Caco-2 (cell line): Measurements from ENCODE around the gene NAAA. TPM values are rescaled to one million over a fixed set of nuclear protein-coding genes. Genes with fewer than 3 reads are reported as not detected.
"Not testable (repeated sequence)": the region's sequence is repeated elsewhere in the genome, so short reads cannot be mapped to it uniquely, and the experiment has no call there.

Experiments
- BruUV-seq: library from RNA; stranded (reverse); fragments of 400-500 nt; replicated peaks from 2 replicates; lab custom pipeline; 2021; lab: Mats Ljungman, UMichigan
- CTCF ChIA-PET: fragments of 300-600 bp; sonication (Branson Sonifier 250); formaldehyde crosslinking; loops from one replicate; lab custom pipeline; 2022; ENCODE audit warnings: antibody characterized with exemption; lab: Charles Lee
- POLR2A ChIA-PET: fragments of 300-600 bp; sonication (Branson Sonifier 250); formaldehyde crosslinking; loops from one replicate; lab custom pipeline; 2022; ENCODE audit warnings: antibody characterized with exemption; lab: Charles Lee
- DNase-seq, 2 experiments: peaks; one replicate each; pipeline versions ENCODE4 v3.0.0 to v3.0.0-alpha.2; 2020 to 2022
- H3K27me3 ChIP-seq: replicated peaks from 2 replicates; pipeline ENCODE4 v1.6.0; 2011; ENCODE audit warnings: low read length; ENCODE audit not compliant: control insufficient read depth, insufficient read depth
- H3K36me3 ChIP-seq: 2 replicates; pipeline ENCODE4 v1.5.1; 2011; ENCODE audit warnings: low read length; ENCODE audit not compliant: control insufficient read depth, insufficient read depth
- H3K4me1 ChIP-seq: fragments of 250-450 bp; sonication (Bioruptor Pico); 2 replicates; pipeline ENCODE4 v1.5.1; 2020; ENCODE audit warnings: mild to moderate bottlenecking
- H3K4me3 ChIP-seq: 2 replicates; pipeline ENCODE4 v1.5.1; 2011; ENCODE audit warnings: low read depth, mild to moderate bottlenecking, control low read depth, low read length
- H3K9me3 ChIP-seq: fragments of 250-450 bp; sonication (Bioruptor Pico); 2 replicates; pipeline ENCODE4 v1.5.1; 2020; ENCODE audit warnings: mild to moderate bottlenecking, moderate library complexity
- H3K27ac Mint-ChIP-seq: one replicate; pipeline ENCODE4 v1.8.0; 2022; ENCODE audit warnings: mixed read lengths; ENCODE audit not compliant: unreplicated experiment
- H3K27me3 Mint-ChIP-seq: one replicate; pipeline ENCODE4 v1.8.0; 2022; ENCODE audit warnings: mixed read lengths; ENCODE audit not compliant: insufficient read depth, unreplicated experiment
- H3K36me3 Mint-ChIP-seq: one replicate; pipeline ENCODE4 v1.8.0; 2022; ENCODE audit warnings: mild to moderate bottlenecking, mixed read lengths; ENCODE audit not compliant: insufficient read depth, unreplicated experiment
- H3K4me1 Mint-ChIP-seq: one replicate; pipeline ENCODE4 v1.8.0; 2022; ENCODE audit warnings: low read depth, mixed read lengths; ENCODE audit not compliant: unreplicated experiment
- H3K4me3 Mint-ChIP-seq: one replicate; pipeline ENCODE4 v1.8.0; 2022; ENCODE audit warnings: mild to moderate bottlenecking, moderate library complexity, mixed read lengths; ENCODE audit not compliant: unreplicated experiment
- H3K9me3 Mint-ChIP-seq: one replicate; pipeline ENCODE4 v1.8.0; 2022; ENCODE audit warnings: mixed read lengths; ENCODE audit not compliant: unreplicated experiment
- intact Hi-C: fragments of 100-400 bp; cut with micrococcal nuclease; formaldehyde crosslinking; loops from one replicate; pipeline ENCODE4 v1.10.0; 2022; ENCODE audit not compliant: unreplicated experiment
- total RNA-seq: library from RNA; stranded (reverse); gene quantifications from 2 replicates; pipeline ENCODE4 v1.2.3, GENCODE V29; 2022
- TF ChIP-seq, protein P1 (sequence below), 2 experiments: fragments of 200-600 bp in 1 of 2; IDR thresholded peaks; 1 replicate in 1 of 2; 2 replicates in 1 of 2; pipeline versions ENCODE4 v1.5.1 to v1.8.0; 2011 to 2022; ENCODE audit warnings: antibody characterized with exemption in 1 of 2, control low read depth in 1 of 2, inconsistent platforms in 1 of 2, low read depth in 1 of 2, low read length in 1 of 2, mild to moderate bottlenecking in 1 of 2, moderate library complexity in 1 of 2; ENCODE audit not compliant: insufficient read depth in 1 of 2, severe bottlenecking in 1 of 2, unreplicated experiment in 1 of 2

The NAAA gene
- total RNA-seq, 1 experiment from 2014 or later = 11.8 TPM

GRCh38 chr4:75939890-75940691, 722 bp downstream of the NAAA start:
- Mint-ChIP-seq H3K27ac (peak overlapping the region; percentile 77), H3K4me3 (peak overlapping the region; percentile 94), H3K4me1 (no peaks in the 10 kb centered on the region), H3K9me3 (no peaks in the 10 kb centered on the region), H3K36me3 (peaks cover 10% of the 10 kb centered on the region), H3K27me3 (no peaks in the 10 kb centered on the region)
- intact Hi-C loops = loop anchor here (5.0 kb wide), 1 partner anchor 43 kb away; no protein-coding TSS in a partner anchor
- TSS peak; percentile 44 for BruUV-seq
- Histone ChIP-seq H3K36me3 (no peaks in the 10 kb centered on the region), H3K4me1 (0 out of 2 replicates have a peak, but pooled peaks cover 3% of the 10 kb centered on the region), H3K9me3 (no peaks in the 10 kb centered on the region), H3K27me3 (no peaks in the 10 kb centered on the region), H3K4me3 (peak overlapping the region; percentile 45)
- TF ChIP-seq, protein P1, sequence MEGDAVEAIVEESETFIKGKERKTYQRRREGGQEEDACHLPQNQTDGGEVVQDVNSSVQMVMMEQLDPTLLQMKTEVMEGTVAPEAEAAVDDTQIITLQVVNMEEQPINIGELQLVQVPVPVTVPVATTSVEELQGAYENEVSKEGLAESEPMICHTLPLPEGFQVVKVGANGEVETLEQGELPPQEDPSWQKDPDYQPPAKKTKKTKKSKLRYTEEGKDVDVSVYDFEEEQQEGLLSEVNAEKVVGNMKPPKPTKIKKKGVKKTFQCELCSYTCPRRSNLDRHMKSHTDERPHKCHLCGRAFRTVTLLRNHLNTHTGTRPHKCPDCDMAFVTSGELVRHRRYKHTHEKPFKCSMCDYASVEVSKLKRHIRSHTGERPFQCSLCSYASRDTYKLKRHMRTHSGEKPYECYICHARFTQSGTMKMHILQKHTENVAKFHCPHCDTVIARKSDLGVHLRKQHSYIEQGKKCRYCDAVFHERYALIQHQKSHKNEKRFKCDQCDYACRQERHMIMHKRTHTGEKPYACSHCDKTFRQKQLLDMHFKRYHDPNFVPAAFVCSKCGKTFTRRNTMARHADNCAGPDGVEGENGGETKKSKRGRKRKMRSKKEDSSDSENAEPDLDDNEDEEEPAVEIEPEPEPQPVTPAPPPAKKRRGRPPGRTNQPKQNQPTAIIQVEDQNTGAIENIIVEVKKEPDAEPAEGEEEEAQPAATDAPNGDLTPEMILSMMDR (IDR thresholded peaks at IDR 0.05; ENCODE audit: insufficient read depth in 1 of 2, low read depth in 1 of 2, low read length in 1 of 2, severe bottlenecking in 1 of 2, unreplicated experiment in 1 of 2) = no peak
- CTCF ChIA-PET = interaction anchor here (0.6 to 2.7 kb wide), 4 partner anchors 23 to 44 kb away, joined by 3 to 24 read pairs (median 4); no protein-coding TSS in a partner anchor
- POLR2A ChIA-PET = interaction anchor here (0.6 to 0.9 kb wide), 3 partner anchors 51 to 427 kb away, joined by 3 read pairs; partner anchors contain the start of gene SDAD1
- DNase-seq = peak; percentile 65 to 72

GRCh38 chr4:75935628-75936027, 5.2 kb downstream of the NAAA start:
- no peaks in the 10 kb centered on the region for H3K27me3 ChIP-seq
- no peaks in the 10 kb centered on the region for H3K27me3 Mint-ChIP-seq
- no peaks in the 10 kb centered on the region for H3K36me3 ChIP-seq
- 0 out of 2 replicates have a peak, but pooled peaks cover 3% of the 10 kb centered on the region for H3K4me1 ChIP-seq
- H3K4me1 Mint-ChIP-seq = no peaks in the 10 kb centered on the region
- TF ChIP-seq, protein P1 (IDR thresholded peaks at IDR 0.05; ENCODE audit: insufficient read depth in 1 of 2, low read depth in 1 of 2, low read length in 1 of 2, severe bottlenecking in 1 of 2, unreplicated experiment in 1 of 2) = no peak
- DNase-seq = no peak
- H3K4me3 ChIP-seq = no peak overlapping the region
- H3K4me3 Mint-ChIP-seq = no peak overlapping the region
- POLR2A ChIA-PET = no interaction called here
- no TSS peak for BruUV-seq
- CTCF ChIA-PET = no interaction called here
- H3K27ac Mint-ChIP-seq = no peak overlapping the region
- intact Hi-C loops = no loop called here
- no peaks in the 10 kb centered on the region for H3K9me3 ChIP-seq
- peaks cover 9% of the 10 kb centered on the region for H3K36me3 Mint-ChIP-seq
- H3K9me3 Mint-ChIP-seq = no peaks in the 10 kb centered on the region

- Mint-ChIP-seq H3K4me1 (peaks cover 5% of the 10 kb centered on the region), H3K9me3 (no peaks in the 10 kb centered on the region), H3K36me3 (no peaks in the 10 kb centered on the region), H3K4me3 (no peak overlapping the region), H3K27ac (no peak overlapping the region), H3K27me3 (no peaks in the 10 kb centered on the region)
- Histone ChIP-seq H3K4me1 (peaks cover 3% of the 10 kb centered on the region; the same call in 1 of the 2 replicates), H3K27me3 (no peaks in the 10 kb centered on the region), H3K36me3 (no peaks in the 10 kb centered on the region), H3K4me3 (no peak overlapping the region), H3K9me3 (no peaks in the 10 kb centered on the region)
- intact Hi-C loops = no loop called here
- TF ChIP-seq, protein P1 (IDR thresholded peaks at IDR 0.05; ENCODE audit: insufficient read depth in 1 of 2, low read depth in 1 of 2, low read length in 1 of 2, severe bottlenecking in 1 of 2, unreplicated experiment in 1 of 2) = no peak
- BruUV-seq = no TSS peak
- ChIA-PET CTCF (interaction anchor here (0.7 kb wide), 1 partner anchor 14 kb away, joined by 5 read pairs; no protein-coding TSS in a partner anchor), POLR2A (no interaction called here)
- no peak for DNase-seq
Observed at GRCh38 chr4:75930152-75930551, 10.7 kb downstream of the NAAA start.

DNA sequence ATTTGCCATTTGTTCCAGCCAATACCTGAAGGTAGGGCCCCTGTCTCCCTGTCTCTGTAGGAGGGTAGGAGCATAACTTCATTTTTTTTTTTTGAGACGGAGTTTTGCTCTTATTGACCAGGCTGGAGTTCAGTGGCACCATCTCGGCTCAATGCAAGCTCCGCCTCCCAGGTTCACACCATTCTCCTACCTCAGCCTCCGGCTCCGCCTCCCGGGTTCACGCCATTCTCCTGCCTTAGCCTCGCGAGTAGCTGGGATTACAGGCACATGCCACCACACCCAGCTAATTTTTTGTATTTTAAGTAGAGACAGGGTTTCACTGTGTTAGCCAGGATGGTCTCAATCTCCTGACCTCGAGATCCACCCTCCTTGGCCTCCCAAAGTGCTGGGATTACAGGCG, 15.9 kb downstream of the NAAA start:
- peaks cover 12% of the 10 kb centered on the region for H3K4me1 ChIP-seq
- H3K4me3 Mint-ChIP-seq, H3K36me3 Mint-ChIP-seq, intact Hi-C loops, H3K4me3 ChIP-seq, POLR2A ChIA-PET, H3K9me3 Mint-ChIP-seq, H3K27me3 ChIP-seq, BruUV-seq, H3K9me3 ChIP-seq, H3K27me3 Mint-ChIP-seq, H3K36me3 ChIP-seq: not testable (repeated sequence)
- Mint-ChIP-seq H3K27ac (peak overlapping the region; percentile 6), H3K4me1 (peaks cover 19% of the 10 kb centered on the region)
- CTCF ChIA-PET = interaction anchor here (0.8 kb wide), 1 partner anchor 162 kb away, joined by 3 read pairs; no protein-coding TSS in a partner anchor
- peak in 1 of 2 experiments; percentile 18 for DNase-seq
